Skeletal muscle satellite cell (primary cell): ENCODE data around the gene RPS6KA5.

Experiments
- H3K27me3 ChIP-seq: 2 replicates; pipeline ENCODE4 v1.7.0; 2013; ENCODE audit warnings: low read length; ENCODE audit not compliant: control insufficient read depth, insufficient read depth
- H3K36me3 ChIP-seq: 2 replicates; pipeline ENCODE4 v1.7.0; 2013; ENCODE audit warnings: mild to moderate bottlenecking, control low read depth, low read length; ENCODE audit not compliant: insufficient read depth
- H3K4me1 ChIP-seq: 2 replicates; pipeline ENCODE4 v1.7.0; 2013; ENCODE audit warnings: low read length; ENCODE audit not compliant: control insufficient read depth, insufficient read depth
- H3K4me2 ChIP-seq: 2 replicates; pipeline ENCODE4 v1.7.0; 2013; ENCODE audit warnings: mild to moderate bottlenecking, low read length
- H3K4me3 ChIP-seq: 2 replicates; pipeline ENCODE4 v1.7.0; 2013; ENCODE audit warnings: low read length
- H3K9ac ChIP-seq: 2 replicates; pipeline ENCODE4 v1.7.0; 2013; ENCODE audit warnings: mild to moderate bottlenecking, low read depth, low read length, moderate library complexity
- H3K9me3 ChIP-seq: replicated peaks from 2 replicates; pipeline ENCODE4 v1.7.0; 2013; ENCODE audit warnings: mild to moderate bottlenecking, control low read depth, low read length

Gene RPS6KA5

GRCh38 chr14:90886297-90886815 lies 174.1 kb downstream of the RPS6KA5 start:
- H3K4me1 ChIP-seq = no peaks in the 10 kb centered on the region
- H3K4me2 ChIP-seq = no peak overlapping the region
- no peak overlapping the region for H3K9ac ChIP-seq
- H3K4me3 ChIP-seq = no peak overlapping the region
- H3K27me3 ChIP-seq = no peaks in the 10 kb centered on the region
- H3K36me3 ChIP-seq = no peaks in the 10 kb centered on the region
- no peaks in the 10 kb centered on the region for H3K9me3 ChIP-seq

GRCh38 chr14:90883782-90884181 lies 176.7 kb downstream of the RPS6KA5 start:
- H3K4me3 ChIP-seq = no peak overlapping the region
- H3K9ac ChIP-seq = no peak overlapping the region
- H3K9me3 ChIP-seq = no peaks in the 10 kb centered on the region
- no peak overlapping the region for H3K4me2 ChIP-seq
- H3K4me1 ChIP-seq = no peaks in the 10 kb centered on the region
- H3K27me3 ChIP-seq = no peaks in the 10 kb centered on the region
- no peaks in the 10 kb centered on the region for H3K36me3 ChIP-seq

GRCh38 chr14:90883197-90883596 lies 177.2 kb downstream of the RPS6KA5 start:
- no peak overlapping the region for H3K4me2 ChIP-seq
- no peaks in the 10 kb centered on the region for H3K9me3 ChIP-seq
- no peaks in the 10 kb centered on the region for H3K36me3 ChIP-seq
- no peak overlapping the region for H3K9ac ChIP-seq
- H3K27me3 ChIP-seq = no peaks in the 10 kb centered on the region
- H3K4me1 ChIP-seq = no peaks in the 10 kb centered on the region
- no peak overlapping the region for H3K4me3 ChIP-seq

GRCh38 chr14:90880282-90880681 lies 180.2 kb downstream of the RPS6KA5 start:
- Histone ChIP-seq H3K4me2 (no peak overlapping the region), H3K36me3 (no peaks in the 10 kb centered on the region), H3K27me3 (no peaks in the 10 kb centered on the region), H3K9ac (no peak overlapping the region), H3K4me1 (no peaks in the 10 kb centered on the region), H3K9me3 (no peaks in the 10 kb centered on the region), H3K4me3 (no peak overlapping the region)

GRCh38 chr14:90874599-90874998 lies 185.8 kb downstream of the RPS6KA5 start:
- Histone ChIP-seq H3K9ac (no peak overlapping the region), H3K27me3 (no peaks in the 10 kb centered on the region), H3K36me3 (no peaks in the 10 kb centered on the region), H3K4me1 (no peaks in the 10 kb centered on the region), H3K4me2 (no peak overlapping the region), H3K9me3 (no peaks in the 10 kb centered on the region), H3K4me3 (no peak overlapping the region)

DNA sequence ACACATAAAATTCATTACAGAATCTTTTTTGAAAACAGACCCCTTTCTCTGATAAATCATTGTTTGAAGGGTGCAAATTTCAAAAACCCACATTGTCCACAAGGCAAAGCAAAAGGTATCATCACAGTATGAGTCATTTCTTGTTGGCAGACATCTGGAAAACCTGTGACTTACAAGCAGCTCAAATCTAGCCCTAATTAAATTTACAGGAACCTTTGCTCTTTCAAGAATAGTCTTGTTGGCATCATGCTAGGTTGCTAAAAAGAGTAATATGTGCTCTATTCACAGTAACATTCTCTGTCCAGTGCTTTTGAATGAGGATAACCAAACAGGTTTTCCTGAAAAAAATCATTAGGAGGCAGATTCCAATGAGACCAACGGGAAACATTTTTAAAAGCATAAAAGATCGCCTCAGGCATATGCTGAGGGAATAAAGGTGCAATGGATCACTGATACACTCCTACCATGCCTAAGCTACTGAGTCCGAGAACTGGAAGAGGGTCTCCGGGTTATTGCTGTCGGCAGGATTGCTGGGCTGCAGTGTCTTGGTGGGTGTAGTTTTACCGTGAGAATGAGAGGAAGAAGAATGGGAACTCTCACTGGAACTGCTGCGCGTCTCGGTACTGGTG lies 188.7 kb downstream of the RPS6KA5 start:
- Histone ChIP-seq H3K9ac (no peak overlapping the region), H3K27me3 (no peaks in the 10 kb centered on the region), H3K4me1 (no peaks in the 10 kb centered on the region), H3K4me2 (no peak overlapping the region), H3K36me3 (no peaks in the 10 kb centered on the region), H3K9me3 (no peaks in the 10 kb centered on the region), H3K4me3 (no peak overlapping the region)

- Histone ChIP-seq H3K4me1 (no peaks in the 10 kb centered on the region), H3K4me3 (no peak overlapping the region), H3K27me3 (no peaks in the 10 kb centered on the region), H3K9ac (no peak overlapping the region), H3K9me3 (no peaks in the 10 kb centered on the region), H3K36me3 (no peaks in the 10 kb centered on the region), H3K4me2 (no peak overlapping the region)
These were observed 189.4 kb downstream of the RPS6KA5 start for GRCh38 chr14:90870950-90871604.

DNA sequence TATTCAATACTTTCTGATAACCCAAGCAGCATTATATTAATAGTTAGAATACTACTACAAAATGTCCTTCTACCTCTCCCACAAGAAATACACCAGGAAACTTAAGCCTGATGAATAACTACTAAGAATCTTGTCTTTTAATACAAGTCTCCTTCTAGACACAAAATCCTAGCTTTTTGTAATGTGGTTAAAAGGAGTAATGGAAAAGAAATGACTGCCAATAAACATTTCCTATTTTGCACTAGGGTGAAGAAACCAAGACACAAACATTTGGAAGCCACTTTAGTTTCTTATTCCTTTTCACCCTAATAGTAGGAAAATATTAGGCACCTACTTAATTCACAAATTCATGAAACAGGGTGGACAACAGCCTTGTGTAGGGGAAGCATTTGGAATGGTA lies 192.9 kb downstream of the RPS6KA5 start:
- no peak overlapping the region for H3K4me3 ChIP-seq
- no peak overlapping the region for H3K4me2 ChIP-seq
- H3K4me1 ChIP-seq = no peaks in the 10 kb centered on the region
- no peaks in the 10 kb centered on the region for H3K9me3 ChIP-seq
- H3K9ac ChIP-seq = no peak overlapping the region
- no peaks in the 10 kb centered on the region for H3K27me3 ChIP-seq
- H3K36me3 ChIP-seq = no peaks in the 10 kb centered on the region

GRCh38 chr14:90866833-90867232 lies 193.6 kb downstream of the RPS6KA5 start:
- Histone ChIP-seq H3K9ac (no peak overlapping the region), H3K4me2 (no peak overlapping the region), H3K4me1 (no peaks in the 10 kb centered on the region), H3K36me3 (no peaks in the 10 kb centered on the region), H3K27me3 (no peaks in the 10 kb centered on the region), H3K9me3 (no peaks in the 10 kb centered on the region), H3K4me3 (no peak overlapping the region)

DNA sequence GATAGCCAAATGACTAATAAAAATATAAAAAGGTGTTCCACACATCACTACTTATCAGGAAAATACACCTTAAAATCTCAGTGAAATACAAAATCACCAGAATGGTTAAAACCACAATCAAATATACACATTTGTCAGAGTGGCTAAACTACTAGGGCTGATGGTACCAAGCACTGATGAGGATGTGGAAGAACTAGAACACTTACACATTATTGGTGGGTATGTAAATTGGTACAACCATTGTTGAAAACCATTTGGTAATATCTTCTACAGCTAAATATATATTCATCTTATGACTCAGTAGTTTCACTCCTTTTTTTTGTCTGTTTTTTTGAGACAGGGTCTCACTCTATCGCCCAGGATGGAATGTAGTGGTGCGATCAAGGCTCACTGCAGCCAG lies 195.7 kb downstream of the RPS6KA5 start:
- Histone ChIP-seq H3K4me1 (no peaks in the 10 kb centered on the region), H3K4me3 (no peak overlapping the region), H3K9me3 (no peaks in the 10 kb centered on the region), H3K27me3 (no peaks in the 10 kb centered on the region), H3K9ac (no peak overlapping the region), H3K36me3 (no peaks in the 10 kb centered on the region), H3K4me2 (no peak overlapping the region)

GRCh38 chr14:90858511-90858910 lies 201.9 kb downstream of the RPS6KA5 start:
- Histone ChIP-seq H3K4me3 (no peak overlapping the region), H3K9ac (no peak overlapping the region), H3K9me3 (no peaks in the 10 kb centered on the region), H3K4me2 (no peak overlapping the region), H3K4me1 (no peaks in the 10 kb centered on the region), H3K36me3 (no peaks in the 10 kb centered on the region), H3K27me3 (no peaks in the 10 kb centered on the region)

GRCh38 chr14:90857866-90858265 lies 202.6 kb downstream of the RPS6KA5 start:
- Histone ChIP-seq H3K4me2 (no peak overlapping the region), H3K4me1 (no peaks in the 10 kb centered on the region), H3K27me3 (no peaks in the 10 kb centered on the region), H3K9me3 (no peaks in the 10 kb centered on the region), H3K36me3 (no peaks in the 10 kb centered on the region), H3K9ac (no peak overlapping the region), H3K4me3 (no peak overlapping the region)
